Tibial artery (tissue), 4 donors: ENCODE results near the gene HMGB4.
A peak's percentile ranks its signal among the peaks of the same experiment; 100 is the strongest.

ENCODE experiments used
- DNase-seq, 2 donors: peaks; one replicate each; pipeline ENCODE4 v3.0.0-alpha.2; 2019
- H3K27ac ChIP-seq, 2 donors: fragments of 200-600 bp; sonication (generic) in 1 of 2; 1 replicate in 1 of 2; 2 replicates in 1 of 2; pipeline ENCODE4 v1.5.1; 2018 to 2019; ENCODE audit warnings: mild to moderate bottlenecking in 1 of 2
- H3K27me3 ChIP-seq, 2 donors: fragments of 200-600 bp; sonication (generic) in 1 of 2; one replicate each; pipeline versions ENCODE4 v1.5.1 to v1.6.0; 2016 to 2019
- H3K36me3 ChIP-seq, 3 donors: fragments of 200-600 bp; sonication (generic) in 2 of 3; one replicate each; pipeline ENCODE4 v1.5.1; 2016 to 2019; ENCODE audit warnings: mild to moderate bottlenecking in 2 of 3
- H3K4me1 ChIP-seq, 4 donors: fragments of 200-600 bp; sonication (generic) in 2 of 4; 1 replicate in 3 of 4; 2 replicates in 1 of 4; pipeline ENCODE4 v1.5.1; 2016 to 2019
- H3K4me3 ChIP-seq, 2 donors: fragments of 200-600 bp; sonication (generic) in 1 of 2; 1 replicate in 1 of 2; 2 replicates in 1 of 2; pipeline ENCODE4 v1.5.1; 2018 to 2019; ENCODE audit warnings: mild to moderate bottlenecking in 2 of 2
- H3K9me3 ChIP-seq, 3 donors: fragments of 200-600 bp; sonication (generic) in 1 of 3; one replicate each; pipeline ENCODE4 v1.5.1; 2016 to 2019
- CTCF ChIP-seq, 2 experiments: fragments of 200-600 bp in 1 of 2; fragments of 450-650 bp in 1 of 2; IDR thresholded peaks; one replicate each; pipeline ENCODE4 v1.5.1; 2017 to 2019; ENCODE audit warnings: antibody characterized with exemption in 2 of 2, mild to moderate bottlenecking in 1 of 2, moderate library complexity in 1 of 2
- intact Hi-C: fragments of 100-400 bp; cut with DNase I; formaldehyde crosslinking; loops from one replicate; pipeline ENCODE4 v1.15.0; 2023; ENCODE audit warnings: low total_unique reads

The HMGB4 gene

GRCh38 chr1:33828654-33829053, 35.2 kb upstream of the HMGB4 start:
- no peaks in the 10 kb centered on the region for H3K9me3 ChIP-seq
- H3K27ac ChIP-seq: no peak overlapping the region
- intact Hi-C loops: no loop called here
- no peak for TF ChIP-seq CTCF (IDR thresholded peaks at IDR 0.05)
- no peaks in the 10 kb centered on the region for H3K4me1 ChIP-seq
- no peak overlapping the region for H3K4me3 ChIP-seq
- H3K27me3 ChIP-seq: no peaks in the 10 kb centered on the region
- DNase-seq: no peak
- no peaks in the 10 kb centered on the region for H3K36me3 ChIP-seq

GRCh38 chr1:33836911-33837310, 27.0 kb upstream of the HMGB4 start:
- H3K4me3 ChIP-seq: no peak overlapping the region
- no peaks in the 10 kb centered on the region for H3K27me3 ChIP-seq

GRCh38 chr1:33837635-33838034, 26.2 kb upstream of the HMGB4 start:
- no peak for DNase-seq
- Histone ChIP-seq H3K27ac (no peak overlapping the region), H3K36me3 (no peaks in the 10 kb centered on the region), H3K9me3 (no peaks in the 10 kb centered on the region), H3K4me1 (no peaks in the 10 kb centered on the region), H3K4me3 (no peak overlapping the region), H3K27me3 (no peaks in the 10 kb centered on the region)
- intact Hi-C loops: no loop called here
- TF ChIP-seq CTCF (IDR thresholded peaks at IDR 0.05): no peak

More at GRCh38 chr1:33836911-33837310, 27.0 kb upstream of the HMGB4 start:
- TF ChIP-seq CTCF (IDR thresholded peaks at IDR 0.05): no peak
- Histone ChIP-seq H3K36me3 (no peaks in the 10 kb centered on the region), H3K9me3 (no peaks in the 10 kb centered on the region), H3K27ac (no peak overlapping the region), H3K4me1 (no peaks in the 10 kb centered on the region)
- intact Hi-C loops: no loop called here
- DNase-seq: no peak

- H3K4me3 ChIP-seq: no peak overlapping the region
- H3K4me1 ChIP-seq: no peaks in the 10 kb centered on the region
- TF ChIP-seq CTCF (IDR thresholded peaks at IDR 0.05): no peak
- intact Hi-C loops: no loop called here
- no peaks in the 10 kb centered on the region for H3K27me3 ChIP-seq
- no peaks in the 10 kb centered on the region for H3K9me3 ChIP-seq
- H3K27ac ChIP-seq: no peak overlapping the region
- DNase-seq: no peak
- no peaks in the 10 kb centered on the region for H3K36me3 ChIP-seq
These were observed 22.4 kb upstream of the HMGB4 start for GRCh38 chr1:33841494-33841893.

- Histone ChIP-seq H3K27ac (no peak overlapping the region), H3K27me3 (no peaks in the 10 kb centered on the region), H3K9me3 (no peaks in the 10 kb centered on the region), H3K4me1 (no peaks in the 10 kb centered on the region), H3K4me3 (no peak overlapping the region), H3K36me3 (no peaks in the 10 kb centered on the region)
- TF ChIP-seq CTCF (IDR thresholded peaks at IDR 0.05): peak in 1 of 2 experiments; percentile 3
- intact Hi-C loops: no loop called here
- no peak for DNase-seq
These were observed 21.5 kb upstream of the HMGB4 start for GRCh38 chr1:33842348-33842747.

GRCh38 chr1:33844166-33844565, 19.7 kb upstream of the HMGB4 start:
- Histone ChIP-seq H3K27me3 (no peaks in the 10 kb centered on the region), H3K4me1 (no peaks in the 10 kb centered on the region), H3K4me3 (no peak overlapping the region), H3K36me3 (no peaks in the 10 kb centered on the region), H3K27ac (no peak overlapping the region), H3K9me3 (no peaks in the 10 kb centered on the region)
- intact Hi-C loops: no loop called here
- DNase-seq: no peak
- no peak for TF ChIP-seq CTCF (IDR thresholded peaks at IDR 0.05)
